Suprapubic skin (tissue), 4 donors: ENCODE measurements around the gene UGT1A3.

Experiments used
- EP300 ChIP-seq: sonication (generic); formaldehyde crosslinking; IDR thresholded peaks from one replicate; pipeline ENCODE4 v1.6.1; 2017; ENCODE audit warnings: antibody characterized with exemption
- POLR2A ChIP-seq, 2 donors: fragments of 450-650 bp; IDR thresholded peaks; one replicate each; pipeline ENCODE4 v1.6.1; 2017; ENCODE audit warnings: antibody characterized with exemption in 2 of 2, mild to moderate bottlenecking in 2 of 2, moderate library complexity in 2 of 2
- POLR2AphosphoS5 ChIP-seq, 3 donors: sonication (generic); formaldehyde crosslinking; IDR thresholded peaks; one replicate each; pipeline ENCODE4 v1.6.1; 2017; ENCODE audit warnings: antibody characterized with exemption in 3 of 3
- TF ChIP-seq, protein P1 (sequence below), 2 donors: fragments of 200-600 bp in 1 of 2; fragments of 450-650 bp in 1 of 2; sonication (generic) in 1 of 2; IDR thresholded peaks; one replicate each; pipeline ENCODE4 v1.5.1; 2016 to 2019; ENCODE audit warnings: antibody characterized with exemption in 2 of 2, mild to moderate bottlenecking in 1 of 2, moderate library complexity in 1 of 2

DNA sequence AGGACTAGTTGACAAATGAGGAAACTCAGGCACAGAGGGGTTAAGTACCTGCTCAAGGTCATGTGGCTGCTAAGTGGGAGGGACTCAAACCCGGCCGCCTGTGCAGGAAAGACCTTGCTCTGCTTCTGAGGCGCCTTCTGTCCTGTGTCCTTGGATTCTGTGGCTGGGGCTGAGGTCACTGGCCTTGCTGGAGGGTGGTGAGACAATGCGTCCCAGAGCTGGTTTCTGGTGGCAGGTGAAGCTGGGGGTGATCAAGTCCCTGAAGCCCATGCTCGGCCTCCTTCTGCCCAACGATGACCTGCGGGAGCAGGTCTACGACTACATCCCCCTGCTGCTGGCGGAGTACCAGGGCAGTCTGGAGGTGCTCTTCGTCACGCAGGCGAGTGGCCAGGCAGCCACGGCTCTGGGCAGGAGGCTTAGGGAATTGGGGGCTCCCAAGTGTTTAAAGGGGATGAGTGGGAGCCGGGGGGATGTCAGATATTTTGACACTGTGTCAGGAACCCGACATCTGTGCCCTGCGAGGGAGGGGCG is 65.4 kb downstream of the UGT1A3 start:
- TF ChIP-seq EP300 (no peak), POLR2AphosphoS5 (IDR thresholded peaks at IDR 0.05) (no peak), POLR2A (IDR thresholded peaks at IDR 0.05) (no peak)
- TF ChIP-seq, protein P1, sequence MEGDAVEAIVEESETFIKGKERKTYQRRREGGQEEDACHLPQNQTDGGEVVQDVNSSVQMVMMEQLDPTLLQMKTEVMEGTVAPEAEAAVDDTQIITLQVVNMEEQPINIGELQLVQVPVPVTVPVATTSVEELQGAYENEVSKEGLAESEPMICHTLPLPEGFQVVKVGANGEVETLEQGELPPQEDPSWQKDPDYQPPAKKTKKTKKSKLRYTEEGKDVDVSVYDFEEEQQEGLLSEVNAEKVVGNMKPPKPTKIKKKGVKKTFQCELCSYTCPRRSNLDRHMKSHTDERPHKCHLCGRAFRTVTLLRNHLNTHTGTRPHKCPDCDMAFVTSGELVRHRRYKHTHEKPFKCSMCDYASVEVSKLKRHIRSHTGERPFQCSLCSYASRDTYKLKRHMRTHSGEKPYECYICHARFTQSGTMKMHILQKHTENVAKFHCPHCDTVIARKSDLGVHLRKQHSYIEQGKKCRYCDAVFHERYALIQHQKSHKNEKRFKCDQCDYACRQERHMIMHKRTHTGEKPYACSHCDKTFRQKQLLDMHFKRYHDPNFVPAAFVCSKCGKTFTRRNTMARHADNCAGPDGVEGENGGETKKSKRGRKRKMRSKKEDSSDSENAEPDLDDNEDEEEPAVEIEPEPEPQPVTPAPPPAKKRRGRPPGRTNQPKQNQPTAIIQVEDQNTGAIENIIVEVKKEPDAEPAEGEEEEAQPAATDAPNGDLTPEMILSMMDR (IDR thresholded peaks at IDR 0.05): no peak
